GM12878 (cell line): Measurements from ENCODE around the gene RPS6KA4. TPM values are rescaled to one million over a fixed set of nuclear protein-coding genes. Genes with fewer than 3 reads are reported as not detected.

ENCODE experiments used
- DPF2 ChIP-seq: fragments of 450-650 bp; IDR thresholded peaks from 2 replicates; pipeline ENCODE4 v1.6.1; 2017; ENCODE audit warnings: mild to moderate bottlenecking
- EED ChIP-seq: sonication (generic); IDR thresholded peaks from 2 replicates; pipeline ENCODE4 v1.6.1; 2016; ENCODE audit warnings: antibody characterized with exemption, low read depth
- ETV6 ChIP-seq, 2 experiments: fragments of 450-650 bp in 1 of 2; IDR thresholded peaks in 1 of 2; conservative IDR thresholded peaks in 1 of 2; 2 replicates each; pipeline ENCODE4 v1.6.1; 2014; ENCODE audit warnings: antibody characterized with exemption in 1 of 2, borderline replicate concordance in 1 of 2, low read depth in 1 of 2, mild to moderate bottlenecking in 1 of 2, moderate library complexity in 1 of 2
- FOXM1 ChIP-seq: IDR thresholded peaks from 2 replicates; pipeline ENCODE4 v1.6.1; 2012; ENCODE audit warnings: low read depth, mild to moderate bottlenecking, inconsistent platforms, low read length, moderate library complexity
- GATAD2B ChIP-seq: fragments of 450-650 bp; conservative IDR thresholded peaks from 2 replicates; pipeline ENCODE4 v1.6.1; 2017; ENCODE audit warnings: low read depth, mild to moderate bottlenecking, moderate library complexity
- HCFC1 ChIP-seq: fragments of 150-350 bp; IDR thresholded peaks from 2 replicates; pipeline ENCODE4 v1.6.1; 2014; ENCODE audit warnings: low read length
- HDAC2 ChIP-seq: fragments of 200-600 bp; sonication (generic); IDR thresholded peaks from 2 replicates; pipeline ENCODE4 v1.6.1; 2017
- HDAC6 ChIP-seq: fragments of 200-600 bp; sonication (generic); IDR thresholded peaks from one replicate; pipeline ENCODE4 v1.8.0; 2017; ENCODE audit warnings: antibody characterized with exemption; ENCODE audit not compliant: unreplicated experiment
- HDGF ChIP-seq: fragments of 450-650 bp; IDR thresholded peaks from 2 replicates; pipeline ENCODE4 v1.6.1; 2016; ENCODE audit warnings: antibody characterized with exemption
- IKZF2 ChIP-seq, 2 experiments: fragments of 450-650 bp; IDR thresholded peaks; 2 replicates each; pipeline ENCODE4 v1.6.1; 2017; ENCODE audit warnings: mild to moderate bottlenecking in 2 of 2, moderate library complexity in 2 of 2
- KDM1A ChIP-seq: fragments of 200-600 bp; sonication (generic); IDR thresholded peaks from 2 replicates; pipeline ENCODE4 v1.6.1; 2016; ENCODE audit warnings: borderline replicate concordance
- LARP7 ChIP-seq: fragments of 450-650 bp; IDR thresholded peaks from 2 replicates; pipeline ENCODE4 v1.6.1; 2017; ENCODE audit warnings: mild to moderate bottlenecking
- NBN ChIP-seq: fragments of 450-650 bp; IDR thresholded peaks from 2 replicates; pipeline ENCODE4 v1.6.1; 2016
- PAX8 ChIP-seq: fragments of 450-650 bp; IDR thresholded peaks from 2 replicates; pipeline ENCODE4 v1.6.1; 2017; ENCODE audit warnings: mild to moderate bottlenecking, moderate library complexity
- POLR2A ChIP-seq: IDR thresholded peaks from 2 replicates; pipeline ENCODE4 v1.6.1; 2011; ENCODE audit warnings: low read depth, mild to moderate bottlenecking, low read length
- RB1 ChIP-seq: fragments of 450-650 bp; formaldehyde crosslinking; IDR thresholded peaks from 2 replicates; pipeline ENCODE4 v1.6.1; 2017; ENCODE audit warnings: mild to moderate bottlenecking, borderline replicate concordance
- RCOR1 ChIP-seq: conservative IDR thresholded peaks from 2 replicates; pipeline ENCODE4 v1.6.1; 2012; ENCODE audit warnings: low read depth, low read length, improper control_type of control experiment
- SPI1 ChIP-seq: IDR thresholded peaks from 2 replicates; pipeline ENCODE4 v1.6.1; 2011; ENCODE audit warnings: low read depth, mild to moderate bottlenecking, low read length, moderate library complexity, borderline replicate concordance; ENCODE audit not compliant: insufficient read depth
- SREBF1 ChIP-seq: IDR thresholded peaks from 2 replicates; pipeline ENCODE4 v1.6.1; 2012; ENCODE audit warnings: mild to moderate bottlenecking, low read length
- SRF ChIP-seq, 2 experiments: IDR thresholded peaks; 2 replicates each; pipeline ENCODE4 v1.6.1; 2011; ENCODE audit warnings: low read depth in 2 of 2, low read length in 2 of 2, mild to moderate bottlenecking in 1 of 2, moderate library complexity in 1 of 2
- TAF1 ChIP-seq: IDR thresholded peaks from 2 replicates; pipeline ENCODE4 v1.6.1; 2011; ENCODE audit warnings: mild to moderate bottlenecking, low read depth, low read length, borderline replicate concordance
- TCF7 ChIP-seq: IDR thresholded peaks from 2 replicates; pipeline ENCODE4 v1.6.1; 2014; ENCODE audit warnings: antibody characterized with exemption, borderline replicate concordance
- ZNF217 ChIP-seq: fragments of 450-650 bp; IDR thresholded peaks from 2 replicates; pipeline ENCODE4 v1.6.1; 2017; ENCODE audit warnings: antibody characterized with exemption, mild to moderate bottlenecking
- polyA plus RNA-seq, 11 experiments: library from polyadenylated mRNA; depleted of rRNA in 4 of 11; unstranded in 6 of 11; stranded (reverse) in 5 of 11; fragments of >200 nt; fragmentation: Nextera tagmentation in 4 of 11; fragmentation: Illumina TruSeq in 1 of 11; extraction: Ambion mirVana in 4 of 11; extraction: Trizol in 1 of 11; gene quantifications; 1 replicate in 1 of 11; 2 replicates in 10 of 11; pipeline versions ENCODE4 v1.2.1 to v1.2.3, GENCODE V29; 2011 to 2016; ENCODE audit warnings: inconsistent platforms in 2 of 11, missing spikeins in 2 of 11, low read depth in 1 of 11
- total RNA-seq, 4 experiments: library from RNA; depleted of rRNA in 3 of 4; stranded (reverse); fragments of >200 nt in 3 of 4; fragmentation: Illumina TruSeq in 1 of 4; extraction: Trizol in 1 of 4; gene quantifications; 2 replicates each; pipeline versions ENCODE4 v1.2.1 to v1.2.3, GENCODE V29; 2013 to 2021
- TF ChIP-seq, protein P1 (sequence below): IDR thresholded peaks from 2 replicates; pipeline ENCODE4 v1.6.1; 2011; ENCODE audit warnings: mild to moderate bottlenecking, low read depth, low read length, moderate library complexity; ENCODE audit not compliant: insufficient replicate concordance
- TF ChIP-seq, protein P2 (sequence below): fragments of 450-650 bp; IDR thresholded peaks from 2 replicates; pipeline ENCODE4 v1.6.1; 2014; ENCODE audit warnings: mild to moderate bottlenecking
- TF ChIP-seq, protein P3 (sequence below): IDR thresholded peaks from 2 replicates; pipeline ENCODE4 v1.6.1; 2012; ENCODE audit warnings: improper control_type of control experiment, low read depth, low read length; ENCODE audit not compliant: insufficient replicate concordance

Gene RPS6KA4
- total and polyA plus RNA-seq, 10 of the 15 experiments (the other 5 are each of a cell fraction or from before 2014, with no cell fraction given): 0.34 to 32.6 (median 11.3) TPM

DNA sequence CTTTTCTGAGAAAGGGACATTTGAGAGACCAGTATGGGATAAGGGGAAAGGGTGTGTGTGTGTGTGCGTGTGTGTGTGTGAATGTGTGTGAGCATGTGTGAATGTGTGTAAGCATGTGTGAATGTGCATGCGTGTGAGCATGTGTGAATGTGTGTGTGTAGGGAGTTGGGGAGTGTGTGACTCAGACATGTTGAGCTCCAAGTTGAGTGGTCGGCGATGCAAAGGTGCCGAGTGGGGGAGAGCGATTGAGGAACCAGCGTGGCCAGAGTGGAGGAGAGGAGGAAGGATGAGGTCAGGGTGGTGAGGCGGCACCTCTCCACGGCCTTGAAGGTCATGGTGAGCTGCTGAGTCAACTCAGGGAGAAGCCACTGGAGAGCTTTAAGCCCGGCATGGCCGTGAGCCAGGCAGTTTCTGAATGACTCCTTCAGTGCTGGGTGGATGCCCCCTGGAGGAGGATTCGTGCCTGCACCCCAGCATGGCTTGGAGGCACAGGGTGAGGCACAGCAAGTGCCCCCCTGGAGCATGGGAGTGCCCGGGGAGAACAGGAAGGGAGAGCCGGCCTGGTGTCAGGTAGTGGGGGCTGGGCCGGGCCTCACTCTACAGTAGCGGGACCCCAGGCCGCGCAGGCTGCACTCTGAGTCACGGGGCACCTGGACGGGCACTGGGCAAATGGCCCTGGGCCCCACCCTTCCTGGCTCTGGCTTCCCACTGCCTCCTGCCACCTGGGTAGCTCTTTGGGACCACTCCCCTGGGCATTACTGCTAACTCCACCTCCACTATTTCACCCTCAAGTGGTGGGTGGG is 27.2 kb upstream of the RPS6KA4 start (continued):
- no peak for TF ChIP-seq TCF7
- TF ChIP-seq HCFC1: no peak
- TF ChIP-seq LARP7: peak; percentile 47; the same call in 1 of the 2 replicates
- 0 out of 2 replicates have a peak, but pooled peaks have one; percentile 25 for TF ChIP-seq RB1
- no peak for TF ChIP-seq PAX8
- TF ChIP-seq EED: peak; percentile 87
- TF ChIP-seq, protein P1, sequence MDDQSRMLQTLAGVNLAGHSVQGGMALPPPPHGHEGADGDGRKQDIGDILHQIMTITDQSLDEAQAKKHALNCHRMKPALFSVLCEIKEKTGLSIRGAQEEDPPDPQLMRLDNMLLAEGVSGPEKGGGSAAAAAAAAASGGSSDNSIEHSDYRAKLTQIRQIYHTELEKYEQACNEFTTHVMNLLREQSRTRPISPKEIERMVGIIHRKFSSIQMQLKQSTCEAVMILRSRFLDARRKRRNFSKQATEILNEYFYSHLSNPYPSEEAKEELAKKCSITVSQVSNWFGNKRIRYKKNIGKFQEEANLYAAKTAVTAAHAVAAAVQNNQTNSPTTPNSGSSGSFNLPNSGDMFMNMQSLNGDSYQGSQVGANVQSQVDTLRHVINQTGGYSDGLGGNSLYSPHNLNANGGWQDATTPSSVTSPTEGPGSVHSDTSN: peak; percentile 43
- TF ChIP-seq DPF2: peak; percentile 89
- TF ChIP-seq KDM1A: no peak
- TF ChIP-seq HDAC2: no peak
- peak; percentile 64; the same call in 1 of the 2 replicates for TF ChIP-seq ZNF217
- peak; percentile 82 to 85 for TF ChIP-seq IKZF2 (IDR thresholded peaks at IDR 0.05)
- peak; percentile 97 for TF ChIP-seq NBN
- TF ChIP-seq GATAD2B: peak; percentile 81
- no peak for TF ChIP-seq HDAC6
- TF ChIP-seq, protein P2, sequence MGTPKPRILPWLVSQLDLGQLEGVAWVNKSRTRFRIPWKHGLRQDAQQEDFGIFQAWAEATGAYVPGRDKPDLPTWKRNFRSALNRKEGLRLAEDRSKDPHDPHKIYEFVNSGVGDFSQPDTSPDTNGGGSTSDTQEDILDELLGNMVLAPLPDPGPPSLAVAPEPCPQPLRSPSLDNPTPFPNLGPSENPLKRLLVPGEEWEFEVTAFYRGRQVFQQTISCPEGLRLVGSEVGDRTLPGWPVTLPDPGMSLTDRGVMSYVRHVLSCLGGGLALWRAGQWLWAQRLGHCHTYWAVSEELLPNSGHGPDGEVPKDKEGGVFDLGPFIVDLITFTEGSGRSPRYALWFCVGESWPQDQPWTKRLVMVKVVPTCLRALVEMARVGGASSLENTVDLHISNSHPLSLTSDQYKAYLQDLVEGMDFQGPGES: no peak
- TF ChIP-seq SRF (IDR thresholded peaks at IDR 0.05; ENCODE audit: low read depth in 2 of 2, low read length in 2 of 2): 0 out of 4 replicates have a peak, but pooled peaks of 1 of the 2 experiments have one; percentile 6
- TF ChIP-seq ETV6 (conservative IDR thresholded peaks at IDR 0.05 in 1 of 2, IDR thresholded peaks at IDR 0.05 in 1 of 2; ENCODE audit: borderline replicate concordance in 1 of 2, low read depth in 1 of 2): peak in 1 of 2 experiments; percentile 68; a peak in 1 of 4 replicates
- TF ChIP-seq TAF1: no peak
- peak; percentile 65 for TF ChIP-seq FOXM1
- TF ChIP-seq RCOR1: no peak
- TF ChIP-seq SREBF1: no peak
- TF ChIP-seq, protein P3, sequence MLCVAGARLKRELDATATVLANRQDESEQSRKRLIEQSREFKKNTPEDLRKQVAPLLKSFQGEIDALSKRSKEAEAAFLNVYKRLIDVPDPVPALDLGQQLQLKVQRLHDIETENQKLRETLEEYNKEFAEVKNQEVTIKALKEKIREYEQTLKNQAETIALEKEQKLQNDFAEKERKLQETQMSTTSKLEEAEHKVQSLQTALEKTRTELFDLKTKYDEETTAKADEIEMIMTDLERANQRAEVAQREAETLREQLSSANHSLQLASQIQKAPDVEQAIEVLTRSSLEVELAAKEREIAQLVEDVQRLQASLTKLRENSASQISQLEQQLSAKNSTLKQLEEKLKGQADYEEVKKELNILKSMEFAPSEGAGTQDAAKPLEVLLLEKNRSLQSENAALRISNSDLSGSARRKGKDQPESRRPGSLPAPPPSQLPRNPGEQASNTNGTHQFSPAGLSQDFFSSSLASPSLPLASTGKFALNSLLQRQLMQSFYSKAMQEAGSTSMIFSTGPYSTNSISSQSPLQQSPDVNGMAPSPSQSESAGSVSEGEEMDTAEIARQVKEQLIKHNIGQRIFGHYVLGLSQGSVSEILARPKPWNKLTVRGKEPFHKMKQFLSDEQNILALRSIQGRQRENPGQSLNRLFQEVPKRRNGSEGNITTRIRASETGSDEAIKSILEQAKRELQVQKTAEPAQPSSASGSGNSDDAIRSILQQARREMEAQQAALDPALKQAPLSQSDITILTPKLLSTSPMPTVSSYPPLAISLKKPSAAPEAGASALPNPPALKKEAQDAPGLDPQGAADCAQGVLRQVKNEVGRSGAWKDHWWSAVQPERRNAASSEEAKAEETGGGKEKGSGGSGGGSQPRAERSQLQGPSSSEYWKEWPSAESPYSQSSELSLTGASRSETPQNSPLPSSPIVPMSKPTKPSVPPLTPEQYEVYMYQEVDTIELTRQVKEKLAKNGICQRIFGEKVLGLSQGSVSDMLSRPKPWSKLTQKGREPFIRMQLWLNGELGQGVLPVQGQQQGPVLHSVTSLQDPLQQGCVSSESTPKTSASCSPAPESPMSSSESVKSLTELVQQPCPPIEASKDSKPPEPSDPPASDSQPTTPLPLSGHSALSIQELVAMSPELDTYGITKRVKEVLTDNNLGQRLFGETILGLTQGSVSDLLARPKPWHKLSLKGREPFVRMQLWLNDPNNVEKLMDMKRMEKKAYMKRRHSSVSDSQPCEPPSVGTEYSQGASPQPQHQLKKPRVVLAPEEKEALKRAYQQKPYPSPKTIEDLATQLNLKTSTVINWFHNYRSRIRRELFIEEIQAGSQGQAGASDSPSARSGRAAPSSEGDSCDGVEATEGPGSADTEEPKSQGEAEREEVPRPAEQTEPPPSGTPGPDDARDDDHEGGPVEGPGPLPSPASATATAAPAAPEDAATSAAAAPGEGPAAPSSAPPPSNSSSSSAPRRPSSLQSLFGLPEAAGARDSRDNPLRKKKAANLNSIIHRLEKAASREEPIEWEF: no peak
- TF ChIP-seq POLR2A: peak; percentile 53; the same call in 1 of the 2 replicates
- peak; percentile 100 for TF ChIP-seq HDGF
- no peak for TF ChIP-seq SPI1
